NCI-H1092 treated with DMSO at 0.1 percent for 48 hours (cell line): Measurements from ENCODE around the gene WDR33.

ENCODE experiments used
- DNase-seq: peaks from one replicate; lab custom pipeline; 2025; lab: John Stamatoyannopoulos, UW

Gene WDR33

GRCh38 chr2:127719301-127720218, 91.4 kb downstream of the WDR33 start:
- no peak for DNase-seq

- DNase-seq, result no peak
Observed at GRCh38 chr2:127718271-127718670, 92.7 kb downstream of the WDR33 start.

GRCh38 chr2:127715778-127716449, 95.1 kb downstream of the WDR33 start:
- no peak for DNase-seq

GRCh38 chr2:127713562-127713961, 97.4 kb downstream of the WDR33 start:
- DNase-seq, result no peak

GRCh38 chr2:127712999-127713398, 98.0 kb downstream of the WDR33 start:
- DNase-seq, result no peak

- DNase-seq, result no peak
Observed at GRCh38 chr2:127709336-127709735, 101.6 kb downstream of the WDR33 start.

- DNase-seq, result no peak
Observed at GRCh38 chr2:127707890-127708648, 102.9 kb downstream of the WDR33 start.

GRCh38 chr2:127706215-127706990, 104.6 kb downstream of the WDR33 start:
- DNase-seq, result no peak

GRCh38 chr2:127705391-127706065, 105.4 kb downstream of the WDR33 start:
- no peak for DNase-seq

- no peak for DNase-seq
Observed at GRCh38 chr2:127704641-127705390, 106.2 kb downstream of the WDR33 start.

GRCh38 chr2:127703282-127703681, 107.7 kb downstream of the WDR33 start:
- DNase-seq, result no peak

GRCh38 chr2:127702395-127703009, 108.5 kb downstream of the WDR33 start:
- DNase-seq, result no peak

- DNase-seq, result peak; percentile 57
Observed at GRCh38 chr2:127701651-127702394, 109.1 kb downstream of the WDR33 start.

- DNase-seq, result peak; percentile 89
Observed at GRCh38 chr2:127701193-127701650, 109.7 kb downstream of the WDR33 start, which contains the start of gene SFT2D3. Gene SFT2D3, plus strand, starts transcription at chr2:127701497. Its CDS starts 32 bp downstream, at chr2:127701529.

- DNase-seq, result no peak
Observed at GRCh38 chr2:127700527-127701192, 110.3 kb downstream of the WDR33 start.

- DNase-seq, result no peak
Observed at GRCh38 chr2:127698553-127699355, 112.2 kb downstream of the WDR33 start.

GRCh38 chr2:127697482-127698180, 113.3 kb downstream of the WDR33 start:
- no peak for DNase-seq
